Measurements from ENCODE around the gene ADAMTS13.

DNA sequence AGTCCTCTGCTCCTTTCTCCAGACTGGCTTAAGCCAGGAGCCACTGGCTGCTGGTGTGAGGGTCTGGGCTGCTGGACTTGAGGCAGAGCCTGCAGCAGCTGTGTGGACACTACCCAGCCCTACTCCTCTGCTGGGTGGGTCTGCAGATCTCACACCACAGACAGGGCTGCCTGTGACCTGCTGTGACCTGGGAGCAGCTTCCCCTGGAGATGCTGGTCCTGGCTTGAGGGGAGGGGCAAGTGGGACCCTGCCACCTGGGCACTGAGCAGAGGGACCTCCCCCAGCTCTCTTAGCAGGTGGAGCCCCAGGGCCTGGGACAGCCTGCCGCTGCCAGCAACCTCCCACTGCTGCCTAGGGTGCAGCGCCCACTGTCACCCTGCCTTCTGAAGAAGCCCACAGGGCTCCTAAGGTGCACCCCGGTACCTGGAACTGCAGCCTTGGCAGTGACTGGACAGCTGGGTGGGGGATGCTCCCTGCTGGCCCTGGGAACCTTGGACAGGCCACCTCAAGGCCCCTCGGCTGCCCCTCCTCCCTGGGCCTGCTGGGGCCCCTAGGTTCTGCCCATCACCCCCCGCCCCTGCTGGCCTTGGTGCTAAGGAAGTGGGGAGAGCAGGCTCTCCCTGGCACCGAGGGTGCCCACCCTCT, 46.7 kb downstream of the ADAMTS13 start:
- TF ChIP-seq, protein P1, sequence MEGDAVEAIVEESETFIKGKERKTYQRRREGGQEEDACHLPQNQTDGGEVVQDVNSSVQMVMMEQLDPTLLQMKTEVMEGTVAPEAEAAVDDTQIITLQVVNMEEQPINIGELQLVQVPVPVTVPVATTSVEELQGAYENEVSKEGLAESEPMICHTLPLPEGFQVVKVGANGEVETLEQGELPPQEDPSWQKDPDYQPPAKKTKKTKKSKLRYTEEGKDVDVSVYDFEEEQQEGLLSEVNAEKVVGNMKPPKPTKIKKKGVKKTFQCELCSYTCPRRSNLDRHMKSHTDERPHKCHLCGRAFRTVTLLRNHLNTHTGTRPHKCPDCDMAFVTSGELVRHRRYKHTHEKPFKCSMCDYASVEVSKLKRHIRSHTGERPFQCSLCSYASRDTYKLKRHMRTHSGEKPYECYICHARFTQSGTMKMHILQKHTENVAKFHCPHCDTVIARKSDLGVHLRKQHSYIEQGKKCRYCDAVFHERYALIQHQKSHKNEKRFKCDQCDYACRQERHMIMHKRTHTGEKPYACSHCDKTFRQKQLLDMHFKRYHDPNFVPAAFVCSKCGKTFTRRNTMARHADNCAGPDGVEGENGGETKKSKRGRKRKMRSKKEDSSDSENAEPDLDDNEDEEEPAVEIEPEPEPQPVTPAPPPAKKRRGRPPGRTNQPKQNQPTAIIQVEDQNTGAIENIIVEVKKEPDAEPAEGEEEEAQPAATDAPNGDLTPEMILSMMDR (IDR thresholded peaks at IDR 0.05; ENCODE audit: poor library complexity, severe bottlenecking), result no peak
- no peak for TF ChIP-seq TAF1 (IDR thresholded peaks at IDR 0.05; ENCODE audit: low read depth)
- peak; percentile 7 for TF ChIP-seq POLR2AphosphoS5 (IDR thresholded peaks at IDR 0.05)
- TF ChIP-seq EZH2 (IDR thresholded peaks at IDR 0.05; ENCODE audit: borderline replicate concordance, insufficient read depth, low read length, poor library complexity, severe bottlenecking), result no peak
- TF ChIP-seq, protein P2, sequence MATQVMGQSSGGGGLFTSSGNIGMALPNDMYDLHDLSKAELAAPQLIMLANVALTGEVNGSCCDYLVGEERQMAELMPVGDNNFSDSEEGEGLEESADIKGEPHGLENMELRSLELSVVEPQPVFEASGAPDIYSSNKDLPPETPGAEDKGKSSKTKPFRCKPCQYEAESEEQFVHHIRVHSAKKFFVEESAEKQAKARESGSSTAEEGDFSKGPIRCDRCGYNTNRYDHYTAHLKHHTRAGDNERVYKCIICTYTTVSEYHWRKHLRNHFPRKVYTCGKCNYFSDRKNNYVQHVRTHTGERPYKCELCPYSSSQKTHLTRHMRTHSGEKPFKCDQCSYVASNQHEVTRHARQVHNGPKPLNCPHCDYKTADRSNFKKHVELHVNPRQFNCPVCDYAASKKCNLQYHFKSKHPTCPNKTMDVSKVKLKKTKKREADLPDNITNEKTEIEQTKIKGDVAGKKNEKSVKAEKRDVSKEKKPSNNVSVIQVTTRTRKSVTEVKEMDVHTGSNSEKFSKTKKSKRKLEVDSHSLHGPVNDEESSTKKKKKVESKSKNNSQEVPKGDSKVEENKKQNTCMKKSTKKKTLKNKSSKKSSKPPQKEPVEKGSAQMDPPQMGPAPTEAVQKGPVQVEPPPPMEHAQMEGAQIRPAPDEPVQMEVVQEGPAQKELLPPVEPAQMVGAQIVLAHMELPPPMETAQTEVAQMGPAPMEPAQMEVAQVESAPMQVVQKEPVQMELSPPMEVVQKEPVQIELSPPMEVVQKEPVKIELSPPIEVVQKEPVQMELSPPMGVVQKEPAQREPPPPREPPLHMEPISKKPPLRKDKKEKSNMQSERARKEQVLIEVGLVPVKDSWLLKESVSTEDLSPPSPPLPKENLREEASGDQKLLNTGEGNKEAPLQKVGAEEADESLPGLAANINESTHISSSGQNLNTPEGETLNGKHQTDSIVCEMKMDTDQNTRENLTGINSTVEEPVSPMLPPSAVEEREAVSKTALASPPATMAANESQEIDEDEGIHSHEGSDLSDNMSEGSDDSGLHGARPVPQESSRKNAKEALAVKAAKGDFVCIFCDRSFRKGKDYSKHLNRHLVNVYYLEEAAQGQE (IDR thresholded peaks at IDR 0.05; ENCODE audit: borderline replicate concordance), result no peak
- TF ChIP-seq MXI1 (conservative IDR thresholded peaks at IDR 0.05; ENCODE audit: poor library complexity, severe bottlenecking), result no peak
- TF ChIP-seq EP300 (conservative IDR thresholded peaks at IDR 0.05; ENCODE audit: poor library complexity, severe bottlenecking), result no peak
- no peak for TF ChIP-seq SMC3 (conservative IDR thresholded peaks at IDR 0.05; ENCODE audit: poor library complexity)
- TF ChIP-seq RAD21 (conservative IDR thresholded peaks at IDR 0.05), result no peak
